ENCODE results near the gene PAIP2.
"Not testable (repeated sequence)": the region's sequence is repeated elsewhere in the genome, so short reads cannot be mapped to it uniquely, and the experiment has no call there.

The PAIP2 gene

GRCh38 chr5:139306197-139306596, 35.5 kb upstream of the PAIP2 start:
- ATAC-seq (no peak), DNase-seq (no peak)
- Mint-ChIP-seq H3K4me3 (no peak overlapping the region), H3K4me1 (peaks cover 94% of the 10 kb centered on the region), H3K27me3 (no peaks in the 10 kb centered on the region), H3K36me3 (ENCODE audit: low read depth) (peaks cover 45% of the 10 kb centered on the region), H3K27ac (peak overlapping the region; percentile 73), H3K9me3 (no peaks in the 10 kb centered on the region)

GRCh38 chr5:139306628-139307379, 34.9 kb upstream of the PAIP2 start:
- DNase-seq (no peak), ATAC-seq (peak; percentile 31)
- H3K27ac Mint-ChIP-seq = peak overlapping the region; percentile 73
- no peaks in the 10 kb centered on the region for H3K27me3 Mint-ChIP-seq
- H3K4me1 Mint-ChIP-seq = peaks cover 91% of the 10 kb centered on the region
- peak overlapping the region; percentile 3 for H3K4me3 Mint-ChIP-seq
- no peaks in the 10 kb centered on the region for H3K9me3 Mint-ChIP-seq
- H3K36me3 Mint-ChIP-seq (ENCODE audit: low read depth) = peaks cover 42% of the 10 kb centered on the region

GRCh38 chr5:139308797-139309196, 32.9 kb upstream of the PAIP2 start:
- Mint-ChIP-seq H3K27me3 (no peaks in the 10 kb centered on the region), H3K4me1 (peaks cover 84% of the 10 kb centered on the region), H3K27ac (peak overlapping the region; percentile 68), H3K4me3 (peak overlapping the region; percentile 32), H3K36me3 (ENCODE audit: low read depth) (peaks cover 34% of the 10 kb centered on the region), H3K9me3 (no peaks in the 10 kb centered on the region)
- ATAC-seq = no peak
- no peak for DNase-seq

GRCh38 chr5:139310715-139311186, 30.9 kb upstream of the PAIP2 start:
- H3K27me3 Mint-ChIP-seq, ATAC-seq, DNase-seq, H3K4me3 Mint-ChIP-seq, H3K9me3 Mint-ChIP-seq: not testable (repeated sequence)
- peaks cover 46% of the 10 kb centered on the region for H3K36me3 Mint-ChIP-seq (ENCODE audit: low read depth)
- peaks cover 76% of the 10 kb centered on the region for H3K4me1 Mint-ChIP-seq
- peak overlapping the region; percentile 57 for H3K27ac Mint-ChIP-seq

- peaks cover 65% of the 10 kb centered on the region for H3K4me1 Mint-ChIP-seq
- no peak overlapping the region for H3K4me3 Mint-ChIP-seq
- H3K36me3 Mint-ChIP-seq (ENCODE audit: low read depth) = peaks cover 54% of the 10 kb centered on the region
- no peak overlapping the region for H3K27ac Mint-ChIP-seq
- no peaks in the 10 kb centered on the region for H3K27me3 Mint-ChIP-seq
- no peak for DNase-seq
- H3K9me3 Mint-ChIP-seq = no peaks in the 10 kb centered on the region
- no peak for ATAC-seq
Measured at GRCh38 chr5:139312075-139312474, 29.6 kb upstream of the PAIP2 start.

- H3K27me3 Mint-ChIP-seq = no peaks in the 10 kb centered on the region
- H3K4me3 Mint-ChIP-seq = no peak overlapping the region
- H3K27ac Mint-ChIP-seq = peak overlapping the region; percentile 64
- no peaks in the 10 kb centered on the region for H3K9me3 Mint-ChIP-seq
- ATAC-seq = no peak
- H3K4me1 Mint-ChIP-seq = peaks cover 43% of the 10 kb centered on the region
- DNase-seq = no peak
- peaks cover 52% of the 10 kb centered on the region for H3K36me3 Mint-ChIP-seq (ENCODE audit: low read depth)
Measured at GRCh38 chr5:139314276-139314675, 27.4 kb upstream of the PAIP2 start.

- Mint-ChIP-seq H3K27me3 (no peaks in the 10 kb centered on the region), H3K4me1 (peaks cover 35% of the 10 kb centered on the region), H3K36me3 (ENCODE audit: low read depth) (peaks cover 52% of the 10 kb centered on the region), H3K27ac (peak overlapping the region; percentile 64), H3K4me3 (no peak overlapping the region), H3K9me3 (no peaks in the 10 kb centered on the region)
- ATAC-seq = no peak
- DNase-seq = no peak
Measured at GRCh38 chr5:139315056-139315615, 26.5 kb upstream of the PAIP2 start.

- no peak overlapping the region for H3K4me3 Mint-ChIP-seq
- H3K27me3 Mint-ChIP-seq = no peaks in the 10 kb centered on the region
- H3K27ac Mint-ChIP-seq = no peak overlapping the region
Measured at GRCh38 chr5:139335811-139336210, 5.8 kb upstream of the PAIP2 start.

GRCh38 chr5:139340051-139340450, 1.6 kb upstream of the PAIP2 start:
- no peak overlapping the region for H3K4me3 Mint-ChIP-seq
- ATAC-seq = no peak
- peaks cover 3% of the 10 kb centered on the region for H3K36me3 Mint-ChIP-seq (ENCODE audit: low read depth)
- H3K27ac Mint-ChIP-seq = no peak overlapping the region
- peaks cover 3% of the 10 kb centered on the region for H3K27me3 Mint-ChIP-seq
- no peaks in the 10 kb centered on the region for H3K9me3 Mint-ChIP-seq
- H3K4me1 Mint-ChIP-seq = peaks cover 53% of the 10 kb centered on the region
- no peak for DNase-seq

More at GRCh38 chr5:139335811-139336210, 5.8 kb upstream of the PAIP2 start:
- no peak for DNase-seq
- peak; percentile 37 for ATAC-seq
- Mint-ChIP-seq H3K36me3 (ENCODE audit: low read depth) (peaks cover 19% of the 10 kb centered on the region), H3K9me3 (no peaks in the 10 kb centered on the region), H3K4me1 (peaks cover 21% of the 10 kb centered on the region)

- Mint-ChIP-seq H3K36me3 (ENCODE audit: low read depth) (peaks cover 7% of the 10 kb centered on the region), H3K4me1 (peaks cover 49% of the 10 kb centered on the region), H3K27ac (peak overlapping the region; percentile 96), H3K9me3 (no peaks in the 10 kb centered on the region), H3K4me3 (peak overlapping the region; percentile 94), H3K27me3 (peaks cover 3% of the 10 kb centered on the region)
- ATAC-seq = no peak
- DNase-seq = no peak
Measured at GRCh38 chr5:139341187-139341688, 416 bp upstream of the PAIP2 start.

GRCh38 chr5:139342423-139342723, 719 bp downstream of the PAIP2 start:
- DNase-seq (no peak), ATAC-seq (peak; percentile 73)
- H3K9me3 Mint-ChIP-seq = no peaks in the 10 kb centered on the region
- H3K4me3 Mint-ChIP-seq = peak overlapping the region; percentile 94
- H3K36me3 Mint-ChIP-seq (ENCODE audit: low read depth) = peaks cover 12% of the 10 kb centered on the region
- peak overlapping the region; percentile 96 for H3K27ac Mint-ChIP-seq
- H3K27me3 Mint-ChIP-seq = peaks cover 3% of the 10 kb centered on the region
- peaks cover 52% of the 10 kb centered on the region for H3K4me1 Mint-ChIP-seq

GRCh38 chr5:139343476-139343875, 1.8 kb downstream of the PAIP2 start:
- DNase-seq = no peak
- Mint-ChIP-seq H3K27me3 (peaks cover 3% of the 10 kb centered on the region), H3K27ac (peak overlapping the region; percentile 96), H3K4me3 (peak overlapping the region; percentile 94), H3K9me3 (no peaks in the 10 kb centered on the region), H3K4me1 (peaks cover 56% of the 10 kb centered on the region), H3K36me3 (ENCODE audit: low read depth) (peaks cover 13% of the 10 kb centered on the region)
- ATAC-seq = no peak

GRCh38 chr5:139344177-139344576, 2.5 kb downstream of the PAIP2 start:
- DNase-seq = no peak
- no peak for ATAC-seq
- peaks cover 61% of the 10 kb centered on the region for H3K4me1 Mint-ChIP-seq
- no peaks in the 10 kb centered on the region for H3K9me3 Mint-ChIP-seq
- peaks cover 3% of the 10 kb centered on the region for H3K27me3 Mint-ChIP-seq
- H3K27ac Mint-ChIP-seq = peak overlapping the region; percentile 26
- peaks cover 13% of the 10 kb centered on the region for H3K36me3 Mint-ChIP-seq (ENCODE audit: low read depth)
- H3K4me3 Mint-ChIP-seq = peak overlapping the region; percentile 94

- not testable (repeated sequence) for H3K4me3 Mint-ChIP-seq
- H3K36me3 Mint-ChIP-seq (ENCODE audit: low read depth) = peaks cover 13% of the 10 kb centered on the region
Measured at GRCh38 chr5:139345442-139345841, 3.8 kb downstream of the PAIP2 start.

GRCh38 chr5:139347863-139348262, 6.2 kb downstream of the PAIP2 start:
- Mint-ChIP-seq H3K4me1 (peaks cover 47% of the 10 kb centered on the region), H3K36me3 (ENCODE audit: low read depth) (peaks cover 13% of the 10 kb centered on the region)
- not testable (repeated sequence) for DNase-seq, ATAC-seq, H3K27ac Mint-ChIP-seq, H3K4me3 Mint-ChIP-seq, H3K9me3 Mint-ChIP-seq, H3K27me3 Mint-ChIP-seq

More at GRCh38 chr5:139345442-139345841, 3.8 kb downstream of the PAIP2 start:
- H3K27me3 Mint-ChIP-seq, H3K27ac Mint-ChIP-seq, H3K9me3 Mint-ChIP-seq, ATAC-seq, DNase-seq: not testable (repeated sequence)
- H3K4me1 Mint-ChIP-seq = peaks cover 62% of the 10 kb centered on the region

Measured in activated naive CD8-positive, alpha-beta T cell treated with anti-CD3 and anti-CD28 coated beads, Interleukin-2, amount 50 U/mL, for 24 hours (primary cell).